HepG2 (cell line): Measurements from ENCODE around the gene ZNF628. TPM values are rescaled to one million over a fixed set of nuclear protein-coding genes. Genes with fewer than 3 reads are reported as not detected.

Source experiments
- AGO2 ChIP-seq: fragments of 200-400 bp; formaldehyde crosslinking; optimal IDR thresholded peaks from 2 replicates; pipeline ENCODE3; 2017; ENCODE audit warnings: mild to moderate bottlenecking, low read depth, low read length, moderate library complexity
- ATF7 ChIP-seq, 2 experiments: fragments of 450-650 bp in 1 of 2; sonication (generic) in 1 of 2; formaldehyde crosslinking in 1 of 2; IDR thresholded peaks; 2 replicates each; pipeline versions ENCODE4 v1.4.0 to v1.6.1; 2016 to 2020; ENCODE audit warnings: antibody characterized with exemption in 1 of 2, mild to moderate bottlenecking in 1 of 2, missing genetic modification reagents in 1 of 2
- CHD4 ChIP-seq: fragments of 200-600 bp; sonication (generic); IDR thresholded peaks from 2 replicates; pipeline ENCODE4 v1.7.0; 2017; ENCODE audit warnings: mild to moderate bottlenecking, low read length, borderline replicate concordance
- DMTF1 ChIP-seq: sonication (generic); formaldehyde crosslinking; IDR thresholded peaks from 2 replicates; pipeline ENCODE4 v1.4.0; 2020; ENCODE audit warnings: mild to moderate bottlenecking, missing genetic modification reagents
- GZF1 ChIP-seq: sonication (generic); formaldehyde crosslinking; IDR thresholded peaks from 2 replicates; pipeline ENCODE4 v1.5.1; 2020; ENCODE audit warnings: mild to moderate bottlenecking, missing genetic modification reagents
- HMG20B ChIP-seq: conservative IDR thresholded peaks from 2 replicates; pipeline ENCODE4 v1.6.1; 2016; ENCODE audit warnings: missing genetic modification reagents, missing compliant biosample characterization
- HMGXB4 ChIP-seq, 2 experiments: sonication (generic) in 1 of 2; formaldehyde crosslinking in 1 of 2; IDR thresholded peaks; 2 replicates each; pipeline versions ENCODE4 v1.4.0 to v1.6.1; 2018 to 2020; ENCODE audit warnings: missing genetic modification reagents in 2 of 2, borderline replicate concordance in 1 of 2, low read depth in 1 of 2, mild to moderate bottlenecking in 1 of 2, missing biosample characterization in 1 of 2
- JDP2 ChIP-seq: sonication (generic); formaldehyde crosslinking; IDR thresholded peaks from 2 replicates; pipeline ENCODE4 v1.8.1; 2022; ENCODE audit warnings: missing genetic modification reagents, borderline replicate concordance
- NFE2 ChIP-seq: sonication (generic); formaldehyde crosslinking; IDR thresholded peaks from 2 replicates; pipeline ENCODE4 v1.4.0; 2020; ENCODE audit warnings: missing genetic modification reagents
- TAF15 ChIP-seq: fragments of 200-400 bp; formaldehyde crosslinking; IDR thresholded peaks from one replicate; pipeline ENCODE4 v1.6.1; 2018; ENCODE audit warnings: mild to moderate bottlenecking, low read depth, low read length; ENCODE audit not compliant: poor library complexity, severe bottlenecking
- TBX2 ChIP-seq: sonication (generic); formaldehyde crosslinking; IDR thresholded peaks from 2 replicates; pipeline ENCODE4 v1.5.0; 2020; ENCODE audit warnings: missing genetic modification reagents, mild to moderate bottlenecking, borderline replicate concordance
- U2AF1 ChIP-seq: fragments of 200-400 bp; formaldehyde crosslinking; optimal IDR thresholded peaks from 2 replicates; pipeline ENCODE3; 2017; ENCODE audit warnings: mild to moderate bottlenecking, low read depth, low read length
- ZBTB26 ChIP-seq: IDR thresholded peaks from 2 replicates; pipeline ENCODE4 v1.6.1; 2016; ENCODE audit warnings: missing compliant biosample characterization, missing genetic modification reagents, borderline replicate concordance
- ZMYM3 ChIP-seq: sonication (generic); formaldehyde crosslinking; IDR thresholded peaks from 2 replicates; pipeline ENCODE4 v1.5.1; 2020; ENCODE audit warnings: mild to moderate bottlenecking, missing genetic modification reagents
- ZNF280D ChIP-seq: sonication (generic); formaldehyde crosslinking; IDR thresholded peaks from 2 replicates; pipeline ENCODE4 v1.5.1; 2020; ENCODE audit warnings: mild to moderate bottlenecking, missing genetic modification reagents
- ZNF501 ChIP-seq: sonication (generic); formaldehyde crosslinking; IDR thresholded peaks from 2 replicates; pipeline ENCODE4 v1.5.1; 2020; ENCODE audit warnings: mild to moderate bottlenecking, moderate library complexity, missing genetic modification reagents
- ZNF556 ChIP-seq: sonication (generic); formaldehyde crosslinking; IDR thresholded peaks from 2 replicates; pipeline ENCODE4 v1.4.0; 2020; ENCODE audit warnings: mild to moderate bottlenecking, missing genetic modification reagents, borderline replicate concordance
- ZNF607 ChIP-seq: sonication (generic); formaldehyde crosslinking; IDR thresholded peaks from 2 replicates; pipeline ENCODE4 v1.5.1; 2020; ENCODE audit warnings: missing genetic modification reagents, mild to moderate bottlenecking, borderline replicate concordance
- ZNF644 ChIP-seq: IDR thresholded peaks from 2 replicates; pipeline ENCODE4 v1.6.1; 2016; ENCODE audit warnings: low read depth
- ZNF883 ChIP-seq: sonication (generic); formaldehyde crosslinking; IDR thresholded peaks from 2 replicates; pipeline ENCODE4 v1.5.1; 2020; ENCODE audit warnings: mild to moderate bottlenecking, missing genetic modification reagents; ENCODE audit errors: not compliant biosample characterization
- polyA plus RNA-seq, 8 experiments: library from polyadenylated mRNA; depleted of rRNA in 3 of 8; stranded (reverse) in 7 of 8; unstranded in 1 of 8; fragments of >200 nt; fragmentation: Illumina TruSeq in 4 of 8; extraction: Trizol in 4 of 8; gene quantifications; 2 replicates each; pipeline versions ENCODE4 v1.2.1 to v1.2.3, GENCODE V29; 2011 to 2016; ENCODE audit warnings: low read depth in 4 of 8, missing spikeins in 1 of 8, mixed read lengths in 1 of 8; ENCODE audit not compliant: insufficient read depth in 1 of 8
- total RNA-seq, 5 experiments: library from RNA; depleted of rRNA; stranded (reverse); fragments of >200 nt; fragmentation: Illumina TruSeq; extraction: Trizol; gene quantifications; 2 replicates each; pipeline ENCODE4 v1.2.3, GENCODE V29; 2016; ENCODE audit warnings: low read depth in 1 of 5

Gene ZNF628
- total and polyA plus RNA-seq, 2 of the 13 experiments (the other 11 are each of a cell fraction or from before 2014, with no cell fraction given), result 0.54 to 1.2 TPM

- TF ChIP-seq ZNF280D (CRISPR knock-in tag) (no peak; the same call in 1 of the 2 replicates), TAF15 (no peak), DMTF1 (CRISPR knock-in tag) (no peak), HMGXB4 (CRISPR knock-in tag; IDR thresholded peaks at IDR 0.05; ENCODE audit: borderline replicate concordance in 1 of 2, low read depth in 1 of 2) (peak in 1 of 2 experiments; percentile 47; a peak in 3 of 4 replicates), ZNF883 (CRISPR knock-in tag) (peak; percentile 62), ZNF556 (peak; percentile 40; the same call in 1 of the 2 replicates), ZNF607 (CRISPR knock-in tag) (peak; percentile 94), CHD4 (peak; percentile 100), ZMYM3 (CRISPR knock-in tag) (peak; percentile 100), HMG20B (CRISPR knock-in tag) (no peak), ZNF501 (CRISPR knock-in tag) (peak; percentile 96), NFE2 (CRISPR knock-in tag) (no peak), ZNF644 (CRISPR knock-in tag) (no peak), JDP2 (CRISPR knock-in tag) (no peak), ATF7 (IDR thresholded peaks at IDR 0.05) (no peak), ATF7 (CRISPR knock-in tag; IDR thresholded peaks at IDR 0.05) (no peak), U2AF1 (no peak), GZF1 (CRISPR knock-in tag) (no peak), AGO2 (peak; percentile 78), TBX2 (CRISPR knock-in tag) (peak; percentile 83), ZBTB26 (CRISPR knock-in tag) (no peak)
Measured at GRCh38 chr19:55461259-55461973, 15.0 kb upstream of the ZNF628 start, which contains the start of gene ISOC2 (continued).
